ENCODE measurements around the gene NLN. TPM values are rescaled to one million over a fixed set of nuclear protein-coding genes. Genes with fewer than 3 reads are reported as not detected.

NLN gene
- total and polyA plus RNA-seq, 2 of the 13 experiments (the other 11 are each of a cell fraction or from before 2014, with no cell fraction given): 11.9 to 36.7 TPM

DNA sequence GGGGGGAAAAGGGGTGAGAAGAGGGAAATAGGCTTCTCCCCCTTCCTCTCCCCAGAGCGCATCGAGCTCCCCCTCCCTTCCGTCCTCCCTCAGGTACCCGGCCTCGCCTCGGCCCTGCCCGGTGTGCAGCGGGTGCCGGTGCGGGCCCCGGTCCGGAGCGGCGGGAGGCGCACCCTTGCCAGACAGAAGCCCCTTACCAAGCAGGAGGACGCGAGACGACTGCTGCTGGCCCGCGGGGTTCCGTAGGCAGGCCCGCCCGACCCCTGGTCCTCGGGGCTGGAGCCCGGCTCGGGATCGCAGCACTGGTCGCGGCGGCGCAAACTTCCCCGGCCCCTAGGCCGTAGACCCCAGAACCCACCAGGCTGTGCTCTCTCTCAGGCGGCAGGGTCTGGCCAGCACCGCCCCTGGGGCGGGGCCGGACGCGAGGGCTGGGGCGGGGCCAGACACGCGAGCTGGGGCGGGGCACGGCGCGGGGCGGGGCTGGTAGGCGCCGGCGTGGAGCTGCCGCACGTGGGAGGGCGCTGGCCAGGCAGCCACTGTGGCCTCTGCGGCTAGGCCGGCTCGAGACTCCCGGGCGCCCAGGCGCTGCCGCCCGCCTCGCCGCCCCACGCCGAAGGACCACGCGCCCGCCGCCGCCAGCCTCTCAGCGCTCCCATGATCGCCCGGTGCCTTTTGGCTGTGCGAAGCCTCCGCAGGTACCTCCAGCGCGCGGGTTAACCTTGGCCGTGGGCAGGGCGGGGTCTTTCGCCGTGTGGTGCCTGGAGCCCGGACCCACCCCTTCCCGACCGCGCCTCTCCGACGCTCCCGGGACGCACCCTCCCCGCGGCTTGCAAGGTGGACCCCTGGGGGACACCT, at the start of gene NLN, which contains the start of gene SGTB (continued):
- TF ChIP-seq, protein P1, sequence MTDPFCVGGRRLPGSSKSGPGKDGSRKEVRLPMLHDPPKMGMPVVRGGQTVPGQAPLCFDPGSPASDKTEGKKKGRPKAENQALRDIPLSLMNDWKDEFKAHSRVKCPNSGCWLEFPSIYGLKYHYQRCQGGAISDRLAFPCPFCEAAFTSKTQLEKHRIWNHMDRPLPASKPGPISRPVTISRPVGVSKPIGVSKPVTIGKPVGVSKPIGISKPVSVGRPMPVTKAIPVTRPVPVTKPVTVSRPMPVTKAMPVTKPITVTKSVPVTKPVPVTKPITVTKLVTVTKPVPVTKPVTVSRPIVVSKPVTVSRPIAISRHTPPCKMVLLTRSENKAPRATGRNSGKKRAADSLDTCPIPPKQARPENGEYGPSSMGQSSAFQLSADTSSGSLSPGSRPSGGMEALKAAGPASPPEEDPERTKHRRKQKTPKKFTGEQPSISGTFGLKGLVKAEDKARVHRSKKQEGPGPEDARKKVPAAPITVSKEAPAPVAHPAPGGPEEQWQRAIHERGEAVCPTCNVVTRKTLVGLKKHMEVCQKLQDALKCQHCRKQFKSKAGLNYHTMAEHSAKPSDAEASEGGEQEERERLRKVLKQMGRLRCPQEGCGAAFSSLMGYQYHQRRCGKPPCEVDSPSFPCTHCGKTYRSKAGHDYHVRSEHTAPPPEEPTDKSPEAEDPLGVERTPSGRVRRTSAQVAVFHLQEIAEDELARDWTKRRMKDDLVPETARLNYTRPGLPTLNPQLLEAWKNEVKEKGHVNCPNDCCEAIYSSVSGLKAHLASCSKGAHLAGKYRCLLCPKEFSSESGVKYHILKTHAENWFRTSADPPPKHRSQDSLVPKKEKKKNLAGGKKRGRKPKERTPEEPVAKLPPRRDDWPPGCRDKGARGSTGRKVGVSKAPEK (CRISPR knock-in tag; IDR thresholded peaks at IDR 0.05; ENCODE audit: borderline replicate concordance): no peak
- no peak for TF ChIP-seq DNMT3B (CRISPR knock-in tag; conservative IDR thresholded peaks at IDR 0.05)
- TF ChIP-seq HOXA5 (CRISPR knock-in tag; IDR thresholded peaks at IDR 0.05): peak; percentile 41; the same call in 1 of the 2 replicates
- TF ChIP-seq, protein P2, sequence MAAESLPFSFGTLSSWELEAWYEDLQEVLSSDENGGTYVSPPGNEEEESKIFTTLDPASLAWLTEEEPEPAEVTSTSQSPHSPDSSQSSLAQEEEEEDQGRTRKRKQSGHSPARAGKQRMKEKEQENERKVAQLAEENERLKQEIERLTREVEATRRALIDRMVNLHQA (CRISPR knock-in tag; IDR thresholded peaks at IDR 0.05): no peak
- TF ChIP-seq ESRRA (CRISPR knock-in tag; IDR thresholded peaks at IDR 0.05; ENCODE audit: low read depth): peak; percentile 72; the same call in 1 of the 2 replicates
- TF ChIP-seq, protein P3, sequence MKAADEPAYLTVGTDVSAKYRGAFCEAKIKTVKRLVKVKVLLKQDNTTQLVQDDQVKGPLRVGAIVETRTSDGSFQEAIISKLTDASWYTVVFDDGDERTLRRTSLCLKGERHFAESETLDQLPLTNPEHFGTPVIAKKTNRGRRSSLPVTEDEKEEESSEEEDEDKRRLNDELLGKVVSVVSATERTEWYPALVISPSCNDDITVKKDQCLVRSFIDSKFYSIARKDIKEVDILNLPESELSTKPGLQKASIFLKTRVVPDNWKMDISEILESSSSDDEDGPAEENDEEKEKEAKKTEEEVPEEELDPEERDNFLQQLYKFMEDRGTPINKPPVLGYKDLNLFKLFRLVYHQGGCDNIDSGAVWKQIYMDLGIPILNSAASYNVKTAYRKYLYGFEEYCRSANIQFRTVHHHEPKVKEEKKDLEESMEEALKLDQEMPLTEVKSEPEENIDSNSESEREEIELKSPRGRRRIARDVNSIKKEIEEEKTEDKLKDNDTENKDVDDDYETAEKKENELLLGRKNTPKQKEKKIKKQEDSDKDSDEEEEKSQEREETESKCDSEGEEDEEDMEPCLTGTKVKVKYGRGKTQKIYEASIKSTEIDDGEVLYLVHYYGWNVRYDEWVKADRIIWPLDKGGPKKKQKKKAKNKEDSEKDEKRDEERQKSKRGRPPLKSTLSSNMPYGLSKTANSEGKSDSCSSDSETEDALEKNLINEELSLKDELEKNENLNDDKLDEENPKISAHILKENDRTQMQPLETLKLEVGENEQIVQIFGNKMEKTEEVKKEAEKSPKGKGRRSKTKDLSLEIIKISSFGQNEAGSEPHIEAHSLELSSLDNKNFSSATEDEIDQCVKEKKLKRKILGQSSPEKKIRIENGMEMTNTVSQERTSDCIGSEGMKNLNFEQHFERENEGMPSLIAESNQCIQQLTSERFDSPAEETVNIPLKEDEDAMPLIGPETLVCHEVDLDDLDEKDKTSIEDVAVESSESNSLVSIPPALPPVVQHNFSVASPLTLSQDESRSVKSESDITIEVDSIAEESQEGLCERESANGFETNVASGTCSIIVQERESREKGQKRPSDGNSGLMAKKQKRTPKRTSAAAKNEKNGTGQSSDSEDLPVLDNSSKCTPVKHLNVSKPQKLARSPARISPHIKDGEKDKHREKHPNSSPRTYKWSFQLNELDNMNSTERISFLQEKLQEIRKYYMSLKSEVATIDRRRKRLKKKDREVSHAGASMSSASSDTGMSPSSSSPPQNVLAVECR (CRISPR knock-in tag; IDR thresholded peaks at IDR 0.05; ENCODE audit: borderline replicate concordance): peak; percentile 79
- TF ChIP-seq DPF2 (CRISPR knock-in tag; IDR thresholded peaks at IDR 0.05; ENCODE audit: borderline replicate concordance, low read depth): no peak
- TF ChIP-seq NKX3-1 (CRISPR knock-in tag; IDR thresholded peaks at IDR 0.05): no peak; the same call in 1 of the 2 replicates
- TF ChIP-seq ZSCAN20 (CRISPR knock-in tag; IDR thresholded peaks at IDR 0.05; ENCODE audit: borderline replicate concordance): 0 out of 2 replicates have a peak, but pooled peaks have one; percentile 58
- TF ChIP-seq RXRA (CRISPR knock-in tag; IDR thresholded peaks at IDR 0.05): no peak; the same call in 1 of the 2 replicates
- TF ChIP-seq MTA3 (CRISPR knock-in tag; IDR thresholded peaks at IDR 0.05): no peak
- peak; percentile 69; the same call in 1 of the 2 replicates for TF ChIP-seq ZNF564 (CRISPR knock-in tag; IDR thresholded peaks at IDR 0.05)
- no peak for TF ChIP-seq ZBTB20 (CRISPR knock-in tag; IDR thresholded peaks at IDR 0.05; ENCODE audit: borderline replicate concordance, low read depth)
- TF ChIP-seq, protein P4, sequence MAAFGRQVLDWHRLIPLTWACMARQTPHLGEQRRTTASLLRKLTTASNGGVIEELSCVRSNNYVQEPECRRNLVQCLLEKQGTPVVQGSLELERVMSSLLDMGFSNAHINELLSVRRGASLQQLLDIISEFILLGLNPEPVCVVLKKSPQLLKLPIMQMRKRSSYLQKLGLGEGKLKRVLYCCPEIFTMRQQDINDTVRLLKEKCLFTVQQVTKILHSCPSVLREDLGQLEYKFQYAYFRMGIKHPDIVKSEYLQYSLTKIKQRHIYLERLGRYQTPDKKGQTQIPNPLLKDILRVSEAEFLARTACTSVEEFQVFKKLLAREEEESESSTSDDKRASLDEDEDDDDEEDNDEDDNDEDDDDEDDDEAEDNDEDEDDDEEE (CRISPR knock-in tag; IDR thresholded peaks at IDR 0.05): no peak; the same call in 1 of the 2 replicates
- 0 out of 2 replicates have a peak, but pooled peaks have one; percentile 43 for TF ChIP-seq ZNF790 (CRISPR knock-in tag; IDR thresholded peaks at IDR 0.05; ENCODE audit: borderline replicate concordance)
- TF ChIP-seq HNRNPK (IDR thresholded peaks at IDR 0.05; ENCODE audit: low read depth, low read length, poor library complexity, severe bottlenecking): peak; percentile 52
- TF ChIP-seq FOXP1 (IDR thresholded peaks at IDR 0.05): no peak
- TF ChIP-seq FOXP1 (CRISPR knock-in tag; IDR thresholded peaks at IDR 0.05): no peak
- TF ChIP-seq ZNF354B (CRISPR knock-in tag; IDR thresholded peaks at IDR 0.05): no peak
- peak; percentile 71; the same call in 1 of the 2 replicates for TF ChIP-seq ZNF850 (CRISPR knock-in tag; conservative IDR thresholded peaks at IDR 0.05)
- TF ChIP-seq ZFY (CRISPR knock-in tag; IDR thresholded peaks at IDR 0.05): peak; percentile 95

All from HepG2 (cell line).